ENCODE results near the gene ADRA2A.

Gene ADRA2A

DNA sequence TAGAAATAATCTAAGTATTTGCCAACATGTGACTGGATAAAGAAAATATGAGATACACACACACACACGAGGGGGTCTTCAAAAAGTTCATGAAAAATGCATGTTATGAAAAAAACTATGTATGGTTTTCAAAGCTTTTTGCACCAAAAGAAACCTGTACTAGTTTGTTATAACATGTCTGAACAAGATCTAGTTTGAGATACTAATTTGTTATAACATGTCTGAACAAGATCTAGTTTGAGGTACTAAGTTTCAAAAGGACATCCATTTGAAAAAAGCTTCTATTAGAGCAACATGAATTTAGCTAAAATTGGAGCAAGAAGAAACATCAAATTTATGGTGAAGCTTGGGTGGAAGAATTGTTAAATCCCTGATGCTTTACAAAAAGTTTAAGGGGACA is 19.8 kb upstream of the ADRA2A start:
- H3K4me3 ChIP-seq (ENCODE audit: low read depth, low read length): no peak overlapping the region
- TF ChIP-seq, protein P1, sequence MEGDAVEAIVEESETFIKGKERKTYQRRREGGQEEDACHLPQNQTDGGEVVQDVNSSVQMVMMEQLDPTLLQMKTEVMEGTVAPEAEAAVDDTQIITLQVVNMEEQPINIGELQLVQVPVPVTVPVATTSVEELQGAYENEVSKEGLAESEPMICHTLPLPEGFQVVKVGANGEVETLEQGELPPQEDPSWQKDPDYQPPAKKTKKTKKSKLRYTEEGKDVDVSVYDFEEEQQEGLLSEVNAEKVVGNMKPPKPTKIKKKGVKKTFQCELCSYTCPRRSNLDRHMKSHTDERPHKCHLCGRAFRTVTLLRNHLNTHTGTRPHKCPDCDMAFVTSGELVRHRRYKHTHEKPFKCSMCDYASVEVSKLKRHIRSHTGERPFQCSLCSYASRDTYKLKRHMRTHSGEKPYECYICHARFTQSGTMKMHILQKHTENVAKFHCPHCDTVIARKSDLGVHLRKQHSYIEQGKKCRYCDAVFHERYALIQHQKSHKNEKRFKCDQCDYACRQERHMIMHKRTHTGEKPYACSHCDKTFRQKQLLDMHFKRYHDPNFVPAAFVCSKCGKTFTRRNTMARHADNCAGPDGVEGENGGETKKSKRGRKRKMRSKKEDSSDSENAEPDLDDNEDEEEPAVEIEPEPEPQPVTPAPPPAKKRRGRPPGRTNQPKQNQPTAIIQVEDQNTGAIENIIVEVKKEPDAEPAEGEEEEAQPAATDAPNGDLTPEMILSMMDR (IDR thresholded peaks at IDR 0.05; ENCODE audit: low read depth, low read length): no peak
- no peak for DNase-seq (ENCODE audit: low read depth, low spot score)
- in situ Hi-C loops (cut with HindIII; ENCODE audit: low sequenced_read_pairs): no loop called here

DNA sequence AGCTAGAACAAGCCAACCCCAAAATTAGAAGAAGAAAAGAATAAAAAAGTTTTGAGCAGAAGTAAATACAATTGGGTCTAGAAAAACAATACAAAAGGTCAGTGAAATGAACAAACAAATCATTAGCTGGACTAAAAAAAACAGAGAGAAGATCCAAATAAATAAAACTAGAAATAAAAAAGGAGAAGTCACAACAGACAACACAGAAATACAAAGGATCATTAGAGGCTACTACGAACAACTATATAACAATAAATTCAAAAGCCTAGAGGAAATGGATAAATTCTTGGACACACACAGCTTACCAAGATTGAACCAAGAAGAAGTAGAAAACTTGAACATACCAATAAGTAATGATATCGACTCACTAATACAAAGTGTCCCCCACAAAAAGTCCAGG is 13.4 kb upstream of the ADRA2A start:
- no peak for DNase-seq (ENCODE audit: low read depth, low spot score)
- H3K4me3 ChIP-seq (ENCODE audit: low read depth, low read length): no peak overlapping the region
- TF ChIP-seq, protein P1 (IDR thresholded peaks at IDR 0.05; ENCODE audit: low read depth, low read length): no peak
- in situ Hi-C loops (cut with HindIII; ENCODE audit: low sequenced_read_pairs): no loop called here

DNA sequence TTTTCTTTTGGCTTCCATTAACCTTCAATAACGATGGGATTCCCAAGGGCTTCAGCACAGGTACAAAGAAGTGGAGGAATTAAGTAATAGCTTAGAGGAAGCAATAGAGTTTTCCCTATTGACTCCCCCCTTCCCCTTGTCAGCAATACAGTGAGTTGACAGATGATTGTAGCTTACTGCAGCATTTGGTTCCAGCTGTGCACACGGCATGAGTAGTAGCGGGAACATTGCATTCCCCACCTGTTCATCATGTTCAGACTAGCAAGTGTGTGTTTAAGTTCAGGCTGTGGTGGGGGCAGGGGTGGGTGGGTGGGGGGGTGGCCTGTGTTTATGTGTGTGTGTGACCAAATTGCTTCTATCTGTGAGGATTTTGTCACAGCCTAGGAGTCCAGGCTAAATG is 4.6 kb upstream of the ADRA2A start:
- TF ChIP-seq, protein P1 (IDR thresholded peaks at IDR 0.05; ENCODE audit: low read depth, low read length): no peak
- DNase-seq (ENCODE audit: low read depth, low spot score): no peak
- H3K4me3 ChIP-seq (ENCODE audit: low read depth, low read length): no peak overlapping the region
- in situ Hi-C loops (cut with HindIII; ENCODE audit: low sequenced_read_pairs): no loop called here

DNA sequence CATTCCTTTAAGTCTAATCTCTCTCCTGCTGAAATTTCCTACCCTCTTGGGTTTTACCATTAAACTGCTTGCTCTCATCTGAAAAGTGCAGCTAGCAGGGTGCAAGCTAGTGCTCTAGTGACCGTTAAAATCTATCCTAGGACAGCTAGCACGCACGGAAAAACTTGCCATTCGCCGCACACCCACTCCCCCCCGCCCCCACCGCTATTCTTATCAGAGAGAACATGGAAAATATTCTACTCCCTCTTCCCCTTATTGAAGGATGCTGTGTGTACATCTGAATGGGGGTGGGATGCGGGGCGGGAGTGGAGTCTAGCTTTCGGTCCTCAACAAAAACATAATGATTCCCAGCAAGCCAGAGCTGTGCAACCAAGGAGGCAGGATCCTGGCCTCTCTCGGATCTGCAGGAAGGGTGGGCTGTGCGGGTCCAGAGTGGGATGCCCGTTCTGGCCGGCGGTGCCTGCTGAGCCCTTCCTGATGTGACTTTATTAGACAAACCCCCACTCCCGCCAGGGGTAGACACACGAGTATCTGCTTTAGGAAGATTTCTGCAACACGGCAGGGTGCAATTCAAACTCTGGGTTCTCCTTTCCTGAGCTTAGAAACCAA is 1.1 kb upstream of the ADRA2A start:
- TF ChIP-seq, protein P1 (IDR thresholded peaks at IDR 0.05; ENCODE audit: low read depth, low read length): no peak
- no peak for DNase-seq (ENCODE audit: low read depth, low spot score)
- in situ Hi-C loops (cut with HindIII; ENCODE audit: low sequenced_read_pairs): no loop called here
- peak overlapping the region; percentile 40 for H3K4me3 ChIP-seq (ENCODE audit: low read depth, low read length)

DNA sequence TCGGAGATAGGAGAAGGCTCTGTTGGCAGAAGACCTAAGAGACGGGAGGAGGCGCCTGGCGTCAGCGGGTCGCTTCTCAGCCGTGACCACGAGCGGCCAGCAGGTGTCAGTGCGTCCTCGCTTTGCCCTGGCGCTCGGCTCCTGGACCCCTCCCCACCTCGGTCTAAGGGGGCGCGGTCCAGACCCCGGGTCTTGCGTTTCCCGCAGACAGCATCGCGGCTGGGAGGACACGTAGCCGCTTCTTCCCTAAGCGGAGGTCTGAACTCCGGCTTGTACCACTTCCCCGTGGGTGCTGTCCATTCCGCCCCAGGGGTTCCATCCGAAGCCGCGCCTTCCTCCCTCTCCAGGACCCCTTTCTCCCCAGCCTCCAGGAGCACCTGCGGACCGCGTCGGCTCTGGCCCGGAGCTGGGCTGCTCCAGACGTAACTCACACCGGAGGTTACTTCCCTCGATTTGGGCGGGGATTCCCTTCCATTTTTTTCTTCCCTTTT is 593 bp upstream of the ADRA2A start:
- H3K4me3 ChIP-seq (ENCODE audit: low read depth, low read length): peak overlapping the region; percentile 40
- in situ Hi-C loops (cut with HindIII; ENCODE audit: low sequenced_read_pairs): no loop called here

DNA sequence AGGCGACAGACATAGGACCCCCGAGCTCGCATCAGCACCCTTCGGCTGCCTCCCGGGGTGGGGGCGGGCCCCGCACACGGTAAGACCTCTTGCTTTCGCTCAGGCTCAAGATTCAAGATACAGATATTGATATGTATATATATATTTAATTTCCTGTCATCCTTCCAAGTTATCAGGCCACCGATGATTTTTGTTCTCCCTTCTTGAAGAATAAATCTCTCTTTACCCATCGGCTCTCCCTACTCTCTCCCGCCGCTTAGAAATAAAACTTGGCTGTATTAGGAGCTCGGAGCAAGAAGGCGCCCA is 603 bp downstream of the ADRA2A start:
- DNase-seq (ENCODE audit: low read depth, low spot score): peak; percentile 9
- in situ Hi-C loops (cut with HindIII; ENCODE audit: low sequenced_read_pairs): no loop called here
- peak overlapping the region; percentile 5 for H3K4me3 ChIP-seq (ENCODE audit: low read depth, low read length)
- TF ChIP-seq, protein P1 (IDR thresholded peaks at IDR 0.05; ENCODE audit: low read depth, low read length): no peak

More for the DNA sequence above, 593 bp upstream of the ADRA2A start:
- DNase-seq (ENCODE audit: low read depth, low spot score): peak; percentile 32
- TF ChIP-seq, protein P1 (IDR thresholded peaks at IDR 0.05; ENCODE audit: low read depth, low read length): peak; percentile 86
